Posterior cingulate gyrus (tissue), 11 donors: Measurements from ENCODE around the gene PNRC2.

Source experiments
- DNase-seq, 10 donors: peaks; one replicate each; pipeline versions ENCODE4 v3.0.0 to v3.0.0-alpha.2; 2020 to 2021; ENCODE audit warnings: mixed read lengths in 3 of 10
- intact Hi-C: fragments of 100-400 bp; cut with DNase I; formaldehyde crosslinking; loops from one replicate; pipeline ENCODE4 v1.15.1; 2023

PNRC2 gene, protein sequence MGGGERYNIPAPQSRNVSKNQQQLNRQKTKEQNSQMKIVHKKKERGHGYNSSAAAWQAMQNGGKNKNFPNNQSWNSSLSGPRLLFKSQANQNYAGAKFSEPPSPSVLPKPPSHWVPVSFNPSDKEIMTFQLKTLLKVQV

GRCh38 chr1:23959461-23960290 lies at the start of gene PNRC2:
Gene PNRC2, plus strand, starts transcription at chr1:23959828. Its CDS starts 1,630 bp downstream, at chr1:23961458.
- peak; percentile 96 to 100 (median 97) for DNase-seq
- intact Hi-C loops = loop anchor here (2.0 kb wide), 1 partner anchor 19 kb away; no protein-coding TSS in a partner anchor

DNA sequence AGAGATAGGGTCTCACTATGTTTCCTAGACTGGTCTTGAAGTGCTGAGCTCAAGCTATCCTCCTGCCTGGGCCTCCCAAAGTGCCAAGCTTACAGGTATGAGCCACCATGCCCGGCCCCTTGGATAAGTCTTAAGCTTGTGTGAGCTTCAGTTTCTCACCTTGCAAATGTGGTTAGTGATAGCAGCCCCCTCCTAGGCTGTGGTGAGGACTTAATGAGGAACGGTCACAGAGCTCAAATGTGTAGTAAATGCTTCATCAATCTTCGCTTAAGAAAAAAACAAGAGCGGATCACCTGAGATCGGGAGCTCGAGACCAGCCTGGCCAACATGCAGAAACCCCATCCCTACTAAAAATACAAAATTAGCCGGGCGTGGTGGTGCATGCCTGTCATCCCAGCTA lies 49.5 kb upstream of the PNRC2 start:
- DNase-seq = no peak
- intact Hi-C loops = no loop called here

DNA sequence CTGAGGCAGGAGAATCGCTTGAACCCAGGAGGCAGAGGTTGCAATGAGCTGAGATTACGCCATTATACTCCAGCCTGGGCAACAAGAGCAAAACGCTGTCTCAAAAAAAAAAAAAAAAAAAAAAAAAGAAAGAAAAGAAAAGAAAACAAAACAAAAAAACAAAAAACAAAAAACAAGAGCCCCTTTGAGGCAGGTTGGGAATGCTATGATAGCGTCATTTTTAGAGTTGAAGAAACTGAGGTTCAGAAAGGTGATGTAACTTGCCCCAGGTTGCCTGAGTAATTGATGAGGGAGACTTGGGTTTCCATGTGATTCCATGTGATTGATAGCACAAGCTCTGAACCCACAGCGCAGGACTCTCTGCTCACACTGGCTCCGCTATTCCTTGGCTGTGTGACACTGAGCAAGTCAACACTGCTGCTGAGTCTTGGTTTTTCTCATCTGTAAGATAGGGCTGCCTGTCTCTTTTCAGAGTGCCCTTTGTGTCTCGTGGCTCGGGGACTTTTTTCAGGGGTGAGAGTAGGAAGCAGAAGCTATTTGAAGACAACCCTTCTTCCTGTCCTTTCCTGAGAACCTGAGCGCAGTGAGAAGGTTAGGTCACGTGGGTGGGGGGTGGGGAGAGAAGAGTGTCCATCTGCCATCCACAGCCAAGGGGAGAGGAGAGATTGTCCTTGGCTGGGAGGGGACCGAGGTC lies 48.9 kb upstream of the PNRC2 start:
- intact Hi-C loops = no loop called here
- DNase-seq = no peak

GRCh38 chr1:23911921-23912320 lies 47.7 kb upstream of the PNRC2 start:
- intact Hi-C loops = no loop called here
- DNase-seq = peak in 1 of 10 donors; percentile 45

GRCh38 chr1:23913212-23913880 lies 46.3 kb upstream of the PNRC2 start, which contains the start of gene CNR2:
Gene CNR2, minus strand, starts transcription at chr1:23913362. Its CDS starts 37,745 bp downstream, at chr1:23875617.
- no peak for DNase-seq
- intact Hi-C loops = no loop called here

DNA sequence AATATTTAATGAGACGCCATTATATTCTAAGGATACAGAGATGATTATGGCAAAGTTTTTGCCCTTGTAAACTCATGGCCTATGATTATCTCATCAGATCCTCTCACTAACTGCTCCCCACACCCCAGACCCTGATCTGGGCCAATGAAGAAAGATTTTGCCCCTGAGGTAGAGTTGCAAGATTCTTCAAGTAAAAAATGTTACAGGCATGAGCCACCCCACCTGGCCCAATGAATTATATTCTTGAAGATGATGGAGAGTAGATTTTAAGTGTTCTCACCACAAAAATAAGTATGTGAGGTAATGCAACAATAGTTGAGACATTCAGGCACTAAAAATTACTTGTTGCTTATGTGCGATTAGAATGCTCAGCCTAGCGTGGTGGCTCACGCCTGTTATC lies 44.7 kb upstream of the PNRC2 start:
- intact Hi-C loops = no loop called here
- no peak for DNase-seq

DNA sequence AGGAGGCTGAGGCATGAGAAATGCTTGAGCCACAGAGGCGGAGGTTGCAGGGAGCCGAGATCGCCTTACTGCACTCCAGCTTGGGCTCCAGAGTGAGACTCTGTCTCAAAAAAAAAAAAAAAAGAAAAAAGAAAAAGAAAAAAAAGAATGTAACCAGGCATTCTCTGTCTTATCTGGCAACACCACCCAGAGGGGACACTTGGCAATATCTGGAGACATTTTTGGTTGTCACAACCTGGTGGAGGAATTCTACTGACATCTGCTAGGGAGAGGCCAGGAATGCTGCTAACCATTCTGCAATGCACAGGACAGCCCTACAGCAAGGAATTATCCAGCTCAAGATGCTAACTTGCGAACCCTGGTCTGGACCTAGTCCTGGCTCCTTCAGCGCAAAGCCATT lies 44.2 kb upstream of the PNRC2 start:
- intact Hi-C loops = no loop called here
- no peak for DNase-seq

DNA sequence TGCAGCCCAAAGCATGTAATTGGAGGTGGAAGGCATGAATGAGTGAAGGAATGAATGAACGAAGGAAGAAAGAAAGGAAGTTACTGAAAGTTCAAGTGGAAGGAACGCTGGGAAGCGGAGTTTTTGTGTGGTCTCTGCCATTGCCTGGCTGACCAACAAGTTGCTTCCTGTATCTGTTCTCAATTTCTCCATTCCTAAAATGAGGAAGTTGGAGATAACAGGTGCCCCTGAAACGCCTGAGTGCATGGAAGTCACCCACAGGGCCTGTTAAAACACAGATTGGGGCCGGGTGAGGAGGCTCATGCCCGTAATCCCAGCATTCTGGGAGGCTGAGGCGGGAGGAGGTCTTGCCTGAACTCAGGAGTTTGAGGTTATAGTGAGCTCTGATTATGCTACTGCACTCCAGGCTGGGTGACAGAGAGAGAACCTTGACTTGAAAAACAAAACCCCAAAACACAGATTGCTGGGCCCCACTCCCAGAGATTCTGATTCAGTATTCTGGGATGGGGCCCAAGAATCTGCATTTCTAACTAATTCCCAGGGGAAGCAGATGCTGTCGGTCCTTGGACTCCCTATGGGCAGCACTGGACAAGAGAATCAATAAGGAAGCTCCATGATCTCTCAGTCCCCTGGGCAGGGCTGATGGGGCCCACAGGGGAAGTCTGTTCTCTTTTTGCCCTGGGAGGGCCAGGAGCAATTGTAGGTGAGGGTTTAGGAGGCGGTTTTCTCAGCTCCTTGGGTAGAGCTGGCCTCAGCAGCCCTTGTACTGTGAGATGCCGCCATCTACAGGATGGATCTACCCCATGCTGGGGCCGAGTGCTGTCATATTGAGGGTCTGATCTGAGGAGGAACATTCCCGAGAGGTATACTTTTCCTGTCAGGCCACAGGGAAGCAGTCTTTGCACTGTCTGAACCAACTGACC lies 43.2 kb upstream of the PNRC2 start:
- intact Hi-C loops = loop anchor here (1.0 kb wide), 1 partner anchor 144 kb away; no protein-coding TSS in a partner anchor
- DNase-seq = peak in 9 of 10 donors; percentile 16 to 92 (median 34)

DNA sequence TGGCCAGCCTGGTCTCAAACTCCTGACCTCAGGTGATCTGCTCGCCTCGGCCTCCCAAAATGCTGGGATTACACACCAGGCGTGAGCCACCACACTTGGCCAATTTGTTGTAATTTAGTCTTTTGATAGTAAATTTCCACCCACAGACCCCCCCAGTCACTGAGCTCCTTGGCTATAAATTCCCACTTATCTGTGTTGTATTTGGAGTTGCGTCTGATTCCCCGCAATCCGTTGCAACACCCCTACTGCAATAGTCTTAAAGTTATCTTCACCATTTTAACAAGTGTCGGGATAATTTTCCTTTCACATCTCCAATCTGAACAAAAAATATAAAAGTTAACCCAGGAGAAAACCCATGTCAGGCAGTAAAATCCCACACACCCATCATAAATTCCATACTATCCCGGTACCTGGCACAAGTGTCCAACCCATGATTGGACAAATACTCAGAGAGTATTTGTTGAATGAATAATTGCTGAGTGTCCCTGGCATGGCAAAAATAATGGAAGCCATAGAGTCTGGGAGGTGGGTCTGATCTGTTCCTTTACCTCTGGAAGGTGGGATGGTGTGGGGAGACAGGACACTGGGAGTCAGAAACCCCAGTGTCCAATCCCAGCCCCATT lies 37.2 kb upstream of the PNRC2 start:
- intact Hi-C loops = no loop called here
- DNase-seq = no peak

GRCh38 chr1:23923592-23924499 lies 35.8 kb upstream of the PNRC2 start:
- no peak for DNase-seq
- intact Hi-C loops = no loop called here

DNA sequence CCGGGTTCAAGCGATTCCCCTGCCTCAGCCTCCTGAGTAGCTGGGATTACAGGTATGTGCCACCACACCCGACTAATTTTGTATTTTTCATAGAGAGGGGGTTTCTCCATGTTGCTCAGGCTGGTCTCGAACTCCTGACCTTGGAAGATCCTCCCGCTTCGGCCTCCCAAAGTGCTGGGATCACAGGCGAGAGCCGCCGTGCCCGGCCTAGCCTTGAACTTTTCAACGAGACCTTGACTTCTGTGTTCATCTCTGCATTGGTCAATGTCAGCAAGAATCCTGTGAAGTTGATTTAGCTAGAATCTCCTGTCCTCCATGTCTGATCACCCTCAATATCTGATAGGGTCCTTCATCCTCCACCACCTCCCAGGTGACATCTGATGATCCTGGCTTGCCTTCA lies 35.0 kb upstream of the PNRC2 start:
- intact Hi-C loops = no loop called here
- no peak for DNase-seq

- no peak for DNase-seq
- intact Hi-C loops = no loop called here
Observed at GRCh38 chr1:23925279-23925678, 34.3 kb upstream of the PNRC2 start.

GRCh38 chr1:23927097-23927496 lies 32.5 kb upstream of the PNRC2 start:
- DNase-seq = no peak
- intact Hi-C loops = no loop called here

DNA sequence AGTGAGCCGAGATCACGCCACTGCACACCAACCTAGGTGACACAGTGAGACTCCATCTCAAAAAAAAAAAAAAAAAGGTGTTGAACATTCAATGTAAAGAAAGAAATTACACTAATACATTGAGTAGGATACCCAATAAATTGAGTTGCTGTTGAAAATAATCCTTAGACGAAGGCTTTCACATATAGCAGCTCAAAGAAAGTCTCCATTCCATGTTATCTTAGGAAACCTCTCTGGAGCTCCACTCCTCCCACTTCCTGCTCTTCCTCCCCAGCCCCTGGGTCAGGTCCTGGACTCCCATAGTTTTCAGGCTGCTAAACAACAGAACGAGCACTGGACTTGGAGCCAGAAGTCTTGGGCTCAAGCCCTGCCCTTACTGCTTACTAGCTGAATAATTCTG lies 30.8 kb upstream of the PNRC2 start:
- intact Hi-C loops = no loop called here

DNA sequence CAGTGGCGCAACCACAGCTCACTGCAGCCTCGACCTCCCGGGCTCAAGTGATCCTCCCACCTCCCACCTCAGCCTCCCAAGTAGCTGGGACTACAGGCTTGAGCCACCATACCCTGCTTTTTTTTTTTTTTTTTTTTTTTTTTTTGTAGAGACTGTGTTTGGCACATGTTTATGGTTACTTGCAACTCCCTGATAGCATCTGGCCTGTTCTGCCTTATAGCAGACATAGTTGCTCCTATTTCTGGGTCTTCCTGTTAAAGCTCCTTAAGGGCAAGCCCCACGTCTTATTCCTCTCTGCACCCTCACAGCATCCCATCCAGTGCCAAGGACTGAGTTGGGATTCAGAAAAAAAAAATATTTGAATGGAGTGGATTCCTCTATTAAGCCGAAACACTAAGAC lies 29.4 kb upstream of the PNRC2 start:
- intact Hi-C loops = no loop called here

More for the DNA sequence above, 30.8 kb upstream of the PNRC2 start:
- no peak for DNase-seq

DNA sequence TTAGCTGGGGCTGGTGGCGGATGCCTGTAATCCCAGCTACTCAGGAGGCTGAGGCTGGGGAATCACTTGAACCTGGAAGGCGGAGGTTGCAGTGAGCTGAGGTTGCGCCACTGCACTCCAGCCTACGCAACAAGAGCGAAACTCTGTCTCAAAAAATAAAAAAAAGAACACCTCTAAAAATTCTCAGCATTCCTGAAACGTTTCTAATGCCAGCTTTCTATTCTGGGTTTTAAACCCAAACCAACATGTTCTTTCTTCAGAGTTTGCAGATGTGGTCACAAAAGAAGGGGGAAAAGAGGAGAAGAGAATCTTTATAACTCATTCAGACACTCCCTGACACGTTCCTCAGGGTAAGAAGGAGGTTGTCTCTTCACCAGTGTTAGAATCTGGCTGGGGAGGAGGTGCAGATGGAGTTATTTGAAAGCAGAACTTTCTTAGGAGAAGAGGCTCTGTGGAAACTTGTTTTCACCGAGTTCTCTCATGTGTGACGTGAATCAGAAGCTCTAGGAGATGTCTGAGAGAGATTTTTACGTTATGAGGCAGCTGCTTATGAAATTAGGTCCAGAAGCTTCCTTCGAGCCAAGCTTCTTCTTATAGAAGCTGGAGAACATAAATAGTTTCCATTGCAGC lies 28.7 kb upstream of the PNRC2 start:
- DNase-seq = no peak
- intact Hi-C loops = no loop called here

More for the DNA sequence above, 29.4 kb upstream of the PNRC2 start:
- no peak for DNase-seq

DNA sequence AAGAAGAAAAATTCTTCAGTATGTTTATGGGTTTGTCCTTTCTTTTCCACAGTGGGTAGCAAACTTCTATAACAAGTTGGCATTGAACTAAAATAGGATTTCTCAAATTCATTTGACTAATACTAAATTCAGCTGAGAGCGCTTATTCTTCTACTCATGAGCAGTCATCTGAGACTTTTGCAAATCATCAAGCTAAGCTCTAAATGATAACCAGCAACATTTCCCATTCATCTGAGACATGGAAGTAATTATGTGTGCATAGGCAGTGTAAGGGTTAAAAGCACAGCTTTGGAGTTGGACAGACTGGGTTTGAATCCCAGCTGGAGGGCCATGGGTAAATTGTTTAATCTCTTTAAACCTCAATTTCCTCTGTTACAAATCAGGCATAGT lies 28.1 kb upstream of the PNRC2 start:
- intact Hi-C loops = no loop called here
- DNase-seq = no peak
